ENCODE measurements around the gene PPP2R3B. TPM values are rescaled to one million over a fixed set of nuclear protein-coding genes. Genes with fewer than 3 reads are reported as not detected.

Gene PPP2R3B
- total RNA-seq, 2 donors from 2014 or later: 19.3 to 22.6 TPM

- Mint-ChIP-seq H3K36me3 (ENCODE audit: low read depth) (peaks cover 23% of the 10 kb centered on the region), H3K4me3 (no peak overlapping the region), H3K4me1 (peaks cover 9% of the 10 kb centered on the region), H3K27me3 (no peaks in the 10 kb centered on the region), H3K27ac (peak overlapping the region; percentile 81), H3K9me3 (no peaks in the 10 kb centered on the region)
- ATAC-seq (replicated peaks): no peak
Observed at GRCh38 chrX:320126-320783, 66.5 kb downstream of the PPP2R3B start.

DNA sequence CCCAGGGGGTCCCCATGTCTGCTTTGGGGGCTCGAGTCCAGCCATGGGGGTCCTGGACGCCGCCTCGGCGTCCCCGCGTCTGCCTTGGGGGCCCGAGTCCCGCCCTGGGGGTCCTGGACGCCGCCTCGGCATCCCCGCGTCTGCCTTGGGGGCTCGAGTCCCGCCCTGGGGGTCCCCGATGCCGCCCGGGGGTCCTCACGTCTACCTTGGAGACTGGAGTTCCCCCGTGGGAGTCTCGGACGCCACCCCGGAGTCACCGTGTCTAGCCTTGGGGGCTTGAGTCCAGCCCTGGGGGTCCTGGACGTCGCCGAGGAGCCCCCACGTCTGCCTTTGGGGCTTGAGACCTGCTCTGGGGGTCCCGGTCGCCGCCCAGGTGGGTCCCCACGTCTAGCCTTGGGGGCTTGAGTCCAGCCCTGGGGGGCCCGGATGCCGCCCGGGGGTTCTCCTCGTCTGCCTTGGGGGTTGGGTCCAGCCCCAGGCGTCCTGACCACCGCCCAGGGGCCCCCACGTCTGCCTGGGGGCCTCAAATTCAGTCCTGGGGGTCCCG, 67.1 kb downstream of the PPP2R3B start:
- Mint-ChIP-seq H3K4me3 (no peak overlapping the region), H3K27me3 (no peaks in the 10 kb centered on the region), H3K9me3 (no peaks in the 10 kb centered on the region), H3K36me3 (ENCODE audit: low read depth) (peaks cover 23% of the 10 kb centered on the region), H3K4me1 (peaks cover 9% of the 10 kb centered on the region), H3K27ac (peak overlapping the region; percentile 81)
- no peak for ATAC-seq (replicated peaks)

DNA sequence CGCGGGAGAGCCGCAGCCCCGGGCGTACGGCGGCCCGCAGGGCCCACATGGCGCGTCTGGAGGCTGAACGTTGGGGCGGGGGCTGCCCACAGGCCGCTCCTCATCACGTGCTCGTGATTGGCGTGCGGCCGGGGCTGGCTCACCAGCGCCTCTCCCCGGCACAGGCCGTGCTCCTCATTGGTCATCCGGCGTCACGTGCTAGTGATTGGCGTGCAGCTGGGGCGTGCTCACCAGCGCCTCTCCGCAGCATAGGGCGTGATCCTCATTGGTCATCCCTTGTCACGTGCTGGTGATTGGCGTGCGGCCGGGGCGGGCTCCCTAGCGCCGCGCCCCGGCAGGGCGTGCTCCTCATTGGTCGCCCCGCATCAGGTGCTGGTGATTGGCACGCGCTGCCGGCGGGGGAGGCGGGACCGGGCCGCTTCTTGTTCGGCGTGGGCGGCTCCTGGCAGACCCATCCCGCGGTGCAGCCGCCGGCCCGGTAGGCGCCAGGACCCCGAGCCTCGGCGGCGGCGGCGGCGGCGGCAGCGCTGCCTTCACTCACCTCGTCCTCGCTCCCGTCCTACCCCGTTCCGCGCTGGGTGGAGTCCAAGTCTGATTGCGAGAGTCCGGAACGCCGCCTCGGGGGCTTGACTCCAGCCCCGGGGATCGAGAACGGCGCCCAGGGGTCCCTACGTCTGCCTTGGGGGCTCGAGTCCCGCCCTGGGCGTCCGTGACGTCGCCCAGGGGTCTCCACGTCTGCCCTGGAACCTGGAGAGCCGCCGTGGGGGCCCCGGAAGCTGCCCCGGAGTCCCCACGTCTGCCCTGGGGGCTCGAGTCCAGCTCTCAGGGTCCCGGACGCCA, 67.7 kb downstream of the PPP2R3B start, which contains the start of gene GTPBP6:
TSS of gene GTPBP6 (minus strand) at position 58 of the 840 bp plus-strand sequence. CDS start at position 49, 9 bp downstream.
- Mint-ChIP-seq H3K9me3 (no peaks in the 10 kb centered on the region), H3K27ac (peak within 1 kb of the TSS; percentile 94), H3K27me3 (no peaks in the 10 kb centered on the region)

GRCh38 chrX:318068-318738, 68.5 kb downstream of the PPP2R3B start:
- H3K9me3 Mint-ChIP-seq: no peaks in the 10 kb centered on the region
- no peaks in the 10 kb centered on the region for H3K27me3 Mint-ChIP-seq
- ATAC-seq (replicated peaks): peak; percentile 71
- H3K4me3 Mint-ChIP-seq: no peak overlapping the region
- peak overlapping the region; percentile 94 for H3K27ac Mint-ChIP-seq
- peaks cover 2% of the 10 kb centered on the region for H3K4me1 Mint-ChIP-seq
- peaks cover 33% of the 10 kb centered on the region for H3K36me3 Mint-ChIP-seq (ENCODE audit: low read depth)

More for the DNA sequence above, 67.7 kb downstream of the PPP2R3B start, which contains the start of gene GTPBP6:
- Mint-ChIP-seq H3K36me3 (ENCODE audit: low read depth) (peaks cover 25% of the 10 kb centered on the region), H3K4me3 (no peak within 1 kb of the TSS), H3K4me1 (peaks cover 9% of the 10 kb centered on the region)
- peak; percentile 84 for ATAC-seq (replicated peaks)

DNA sequence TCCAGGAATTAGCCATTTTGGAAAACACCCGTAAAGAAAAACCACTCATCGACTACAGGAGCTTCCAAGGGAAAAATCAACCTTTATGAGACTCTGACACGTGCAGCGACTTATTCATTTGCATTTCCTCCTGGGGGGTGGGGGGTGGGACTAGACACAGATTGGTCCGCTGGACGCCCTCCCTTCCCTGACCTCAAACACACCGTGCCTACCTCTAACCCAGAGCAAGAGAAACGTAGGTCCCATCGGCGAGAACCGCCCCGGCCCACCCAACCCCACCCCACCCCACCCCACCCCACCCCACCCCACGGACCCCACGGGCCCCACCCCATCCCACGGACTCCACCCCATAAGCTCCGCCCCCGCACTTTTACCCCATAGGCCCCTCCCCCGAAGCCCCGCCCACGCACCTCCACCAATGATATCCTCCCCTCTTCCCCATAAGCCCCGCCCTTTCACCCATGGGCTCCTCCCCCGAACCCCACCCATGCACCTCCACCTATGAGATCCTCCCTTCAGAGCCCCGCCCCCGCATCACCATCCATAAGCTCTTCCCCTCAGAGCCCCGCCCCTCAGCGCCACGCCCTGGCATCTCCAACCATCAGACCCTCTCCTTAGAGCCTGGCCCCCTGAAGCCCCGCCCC, 69.2 kb downstream of the PPP2R3B start:
- Mint-ChIP-seq H3K27ac (peak overlapping the region; percentile 94), H3K36me3 (ENCODE audit: low read depth) (peaks cover 39% of the 10 kb centered on the region), H3K27me3 (no peaks in the 10 kb centered on the region), H3K9me3 (no peaks in the 10 kb centered on the region), H3K4me3 (no peak overlapping the region), H3K4me1 (no peaks in the 10 kb centered on the region)
- no peak for ATAC-seq (replicated peaks)

- Mint-ChIP-seq H3K4me1 (peaks cover 6% of the 10 kb centered on the region), H3K27ac (peak overlapping the region; percentile 94), H3K4me3 (no peak overlapping the region), H3K9me3 (no peaks in the 10 kb centered on the region), H3K27me3 (no peaks in the 10 kb centered on the region), H3K36me3 (ENCODE audit: low read depth) (peaks cover 49% of the 10 kb centered on the region)
- no peak for ATAC-seq (replicated peaks)
Observed at GRCh38 chrX:316351-317325, 70.1 kb downstream of the PPP2R3B start.

- ATAC-seq (replicated peaks): no peak
- H3K9me3 Mint-ChIP-seq: no peaks in the 10 kb centered on the region
- no peaks in the 10 kb centered on the region for H3K27me3 Mint-ChIP-seq
- peaks cover 6% of the 10 kb centered on the region for H3K4me1 Mint-ChIP-seq
- no peak overlapping the region for H3K4me3 Mint-ChIP-seq
- H3K27ac Mint-ChIP-seq: no peak overlapping the region
- peaks cover 60% of the 10 kb centered on the region for H3K36me3 Mint-ChIP-seq (ENCODE audit: low read depth)
Observed at GRCh38 chrX:314781-315595, 71.7 kb downstream of the PPP2R3B start.

- H3K4me3 Mint-ChIP-seq: no peak overlapping the region
- H3K27ac Mint-ChIP-seq: peak overlapping the region; percentile 22
- ATAC-seq (replicated peaks): no peak
- peaks cover 69% of the 10 kb centered on the region for H3K36me3 Mint-ChIP-seq (ENCODE audit: low read depth)
- no peaks in the 10 kb centered on the region for H3K27me3 Mint-ChIP-seq
- H3K4me1 Mint-ChIP-seq: peaks cover 6% of the 10 kb centered on the region
- no peaks in the 10 kb centered on the region for H3K9me3 Mint-ChIP-seq
Observed at GRCh38 chrX:314049-314448, 72.7 kb downstream of the PPP2R3B start.

DNA sequence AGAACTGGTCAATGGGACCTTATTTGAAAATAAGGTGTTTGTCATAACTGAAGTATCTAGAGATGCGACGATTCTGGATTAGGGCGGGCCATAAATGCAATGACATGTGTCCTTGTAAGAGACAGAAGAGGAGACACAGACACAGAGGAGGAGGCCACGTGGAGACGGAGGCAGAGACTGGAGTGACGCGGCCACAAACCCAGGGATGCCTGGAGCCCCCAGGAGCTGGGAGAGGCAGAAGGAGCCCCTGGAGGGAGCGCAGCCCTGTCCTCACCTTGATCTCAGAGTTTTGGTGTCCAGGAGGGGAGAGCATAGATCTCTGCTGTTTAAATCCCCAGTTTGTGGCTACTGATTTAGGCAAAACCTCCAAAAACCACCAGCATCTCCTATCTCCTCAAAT, 73.2 kb downstream of the PPP2R3B start:
- H3K4me1 Mint-ChIP-seq: peaks cover 6% of the 10 kb centered on the region
- H3K9me3 Mint-ChIP-seq: no peaks in the 10 kb centered on the region
- ATAC-seq (replicated peaks): no peak
- peaks cover 70% of the 10 kb centered on the region for H3K36me3 Mint-ChIP-seq (ENCODE audit: low read depth)
- no peak overlapping the region for H3K4me3 Mint-ChIP-seq
- no peaks in the 10 kb centered on the region for H3K27me3 Mint-ChIP-seq
- H3K27ac Mint-ChIP-seq: peak overlapping the region; percentile 22

- Mint-ChIP-seq H3K4me3 (no peak overlapping the region), H3K36me3 (ENCODE audit: low read depth) (peaks cover 70% of the 10 kb centered on the region), H3K9me3 (no peaks in the 10 kb centered on the region), H3K27ac (no peak overlapping the region), H3K4me1 (peaks cover 6% of the 10 kb centered on the region), H3K27me3 (no peaks in the 10 kb centered on the region)
- ATAC-seq (replicated peaks): no peak
Observed at GRCh38 chrX:312621-313331, 73.9 kb downstream of the PPP2R3B start.

GRCh38 chrX:311156-312129, 75.3 kb downstream of the PPP2R3B start:
- no peak overlapping the region for H3K4me3 Mint-ChIP-seq
- H3K27ac Mint-ChIP-seq: peak overlapping the region; percentile 64
- no peak for ATAC-seq (replicated peaks)
- no peaks in the 10 kb centered on the region for H3K27me3 Mint-ChIP-seq
- peaks cover 6% of the 10 kb centered on the region for H3K4me1 Mint-ChIP-seq
- peaks cover 70% of the 10 kb centered on the region for H3K36me3 Mint-ChIP-seq (ENCODE audit: low read depth)
- H3K9me3 Mint-ChIP-seq: no peaks in the 10 kb centered on the region
